OCI-LY1 (cell line): Measurements from ENCODE around the gene PKN2.

ENCODE experiments used
- H2AFZ ChIP-seq: fragments of 200-600 bp; sonication (generic), shearing (Covaris generic); 2 replicates; pipeline ENCODE4 v1.6.0; 2014; ENCODE audit warnings: antibody characterized with exemption, mild to moderate bottlenecking, low read length
- H3F3A ChIP-seq: fragments of 200-600 bp; sonication (generic), shearing (Covaris generic); 2 replicates; pipeline ENCODE4 v1.6.0; 2014; ENCODE audit warnings: mild to moderate bottlenecking, antibody characterized with exemption, low read length, moderate library complexity; ENCODE audit not compliant: insufficient read depth
- H3K27ac ChIP-seq: fragments of 200-600 bp; sonication (generic); 2 replicates; pipeline ENCODE4 v1.5.1; 2014; ENCODE audit warnings: low read length, mixed run types, mild to moderate bottlenecking, low read depth; ENCODE audit not compliant: poor library complexity, severe bottlenecking
- H3K27me3 ChIP-seq: fragments of 200-600 bp; sonication (generic); 2 replicates; pipeline ENCODE4 v1.6.0; 2014; ENCODE audit warnings: antibody characterized with exemption, mild to moderate bottlenecking, low read length, moderate library complexity; ENCODE audit not compliant: insufficient read depth
- H3K36me3 ChIP-seq: fragments of 200-600 bp; sonication (generic); 2 replicates; pipeline ENCODE4 v1.6.1; 2014; ENCODE audit warnings: mild to moderate bottlenecking, antibody characterized with exemption, low read length, moderate library complexity, mixed read lengths; ENCODE audit not compliant: insufficient read depth
- H3K4me1 ChIP-seq: fragments of 200-600 bp; sonication (generic); 2 replicates; pipeline ENCODE4 v1.5.1; 2014; ENCODE audit warnings: mild to moderate bottlenecking, low read length, moderate library complexity; ENCODE audit not compliant: insufficient read depth, severe bottlenecking
- H3K4me2 ChIP-seq: fragments of 200-600 bp; sonication (generic), shearing (Covaris generic); 2 replicates; pipeline ENCODE4 v1.6.1; 2014; ENCODE audit warnings: low read length
- H3K4me3 ChIP-seq: fragments of 200-600 bp; sonication (generic); 2 replicates; pipeline ENCODE4 v1.5.1; 2014; ENCODE audit warnings: low read length, low read depth, mild to moderate bottlenecking, mixed read lengths; ENCODE audit not compliant: poor library complexity, severe bottlenecking
- H3K79me2 ChIP-seq: fragments of 200-600 bp; shearing (Covaris generic); 2 replicates; pipeline ENCODE4 v1.6.1; 2016; ENCODE audit warnings: mixed run types, low read length, mixed read lengths; ENCODE audit not compliant: insufficient read depth
- H3K9ac ChIP-seq: fragments of 200-600 bp; sonication (generic), shearing (Covaris generic); 2 replicates; pipeline ENCODE4 v1.6.1; 2014; ENCODE audit warnings: mild to moderate bottlenecking, low read length, mixed read lengths
- H3K9me2 ChIP-seq: fragments of 200-600 bp; sonication (generic), shearing (Covaris generic); 2 replicates; pipeline ENCODE4 v1.6.1; 2014; ENCODE audit warnings: low read depth, mild to moderate bottlenecking, low read length, mixed read lengths
- H3K9me3 ChIP-seq: fragments of 200-600 bp; shearing (Covaris generic); 2 replicates; pipeline ENCODE4 v1.6.1; 2014; ENCODE audit warnings: low read length, mixed read lengths
- H4K20me1 ChIP-seq: fragments of 200-600 bp; sonication (generic), shearing (Covaris generic); 2 replicates; pipeline ENCODE4 v1.6.0; 2016; ENCODE audit warnings: mild to moderate bottlenecking, low read length; ENCODE audit not compliant: insufficient read depth
- CTCF ChIP-seq: fragments of 200-600 bp; sonication (generic), shearing (Covaris generic); IDR thresholded peaks from 2 replicates; pipeline ENCODE4 v1.5.1; 2017; ENCODE audit warnings: mild to moderate bottlenecking, antibody characterized with exemption, low read length, moderate library complexity, mixed read lengths
- EZH2 ChIP-seq: fragments of 200-600 bp; sonication (generic), shearing (Covaris generic); IDR thresholded peaks from 2 replicates; pipeline ENCODE4 v1.8.0; 2017; ENCODE audit warnings: borderline replicate concordance, mixed run types, mild to moderate bottlenecking, antibody characterized with exemption, low read length, moderate library complexity, mixed read lengths

The PKN2 gene

DNA sequence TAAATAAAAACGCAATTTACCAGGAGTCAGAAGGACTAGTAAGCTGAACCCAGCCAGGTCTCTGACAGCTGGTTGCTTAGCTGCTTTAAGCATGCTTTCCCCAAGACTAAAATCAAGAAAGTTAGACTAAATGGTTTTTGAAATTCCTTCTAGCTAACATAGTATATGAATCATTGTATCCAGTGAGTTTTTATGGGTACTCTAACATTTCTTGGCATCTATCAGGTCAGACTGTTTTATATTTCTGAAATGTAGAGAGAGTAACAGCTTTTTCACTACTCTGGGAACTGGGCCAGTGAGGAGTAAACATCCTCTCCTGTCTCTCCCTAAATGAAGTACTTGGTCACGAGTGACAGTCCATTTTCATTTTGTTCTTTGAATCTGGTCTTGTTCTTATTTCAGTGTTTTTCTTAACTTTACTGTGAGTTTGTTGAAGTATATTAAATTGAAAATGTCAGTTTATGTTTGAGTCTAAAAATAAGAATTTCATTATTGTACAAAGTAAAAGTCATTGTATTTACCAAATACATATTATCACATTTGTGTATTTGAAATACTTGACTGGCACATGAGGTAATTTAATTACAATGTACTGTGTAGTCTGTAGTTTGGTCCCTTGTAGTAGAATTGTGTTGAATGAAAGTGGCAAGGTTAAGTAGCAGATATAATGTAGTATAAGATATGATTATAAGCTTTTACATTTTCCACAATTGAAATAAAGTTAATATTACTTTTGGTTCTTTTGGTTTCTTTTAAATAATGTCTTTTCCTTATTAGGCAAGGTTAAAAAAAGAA lies 47.6 kb downstream of the PKN2 start:
- Histone ChIP-seq H3K79me2 (peaks cover 68% of the 10 kb centered on the region), H3K9me2 (no peaks in the 10 kb centered on the region), H3K9me3 (0 out of 2 replicates have a peak, but pooled peaks cover 15% of the 10 kb centered on the region), H3K4me1 (peaks cover 6% of the 10 kb centered on the region), H3K4me3 (no peak overlapping the region), H4K20me1 (no peaks in the 10 kb centered on the region), H3K9ac (no peak overlapping the region), H3K4me2 (no peak overlapping the region), H3F3A (no peaks in the 10 kb centered on the region), H3K27ac (no peak overlapping the region), H3K27me3 (no peaks in the 10 kb centered on the region), H3K36me3 (peaks cover 14% of the 10 kb centered on the region), H2AFZ (no peak overlapping the region)
- TF ChIP-seq CTCF (no peak), EZH2 (no peak)

- Histone ChIP-seq H3K4me3 (no peak overlapping the region), H3K36me3 (peaks cover 4% of the 10 kb centered on the region; the same call in 1 of the 2 replicates), H3K9ac (no peak overlapping the region), H2AFZ (no peak overlapping the region), H3K4me1 (peaks cover 6% of the 10 kb centered on the region), H3F3A (no peaks in the 10 kb centered on the region), H3K79me2 (peaks cover 64% of the 10 kb centered on the region), H3K4me2 (no peak overlapping the region), H3K9me2 (no peaks in the 10 kb centered on the region), H4K20me1 (no peaks in the 10 kb centered on the region), H3K27ac (no peak overlapping the region), H3K9me3 (0 out of 2 replicates have a peak, but pooled peaks cover 15% of the 10 kb centered on the region), H3K27me3 (no peaks in the 10 kb centered on the region)
- TF ChIP-seq CTCF = no peak
- no peak for TF ChIP-seq EZH2
Observed at GRCh38 chr1:88735382-88735781, 51.3 kb downstream of the PKN2 start.

DNA sequence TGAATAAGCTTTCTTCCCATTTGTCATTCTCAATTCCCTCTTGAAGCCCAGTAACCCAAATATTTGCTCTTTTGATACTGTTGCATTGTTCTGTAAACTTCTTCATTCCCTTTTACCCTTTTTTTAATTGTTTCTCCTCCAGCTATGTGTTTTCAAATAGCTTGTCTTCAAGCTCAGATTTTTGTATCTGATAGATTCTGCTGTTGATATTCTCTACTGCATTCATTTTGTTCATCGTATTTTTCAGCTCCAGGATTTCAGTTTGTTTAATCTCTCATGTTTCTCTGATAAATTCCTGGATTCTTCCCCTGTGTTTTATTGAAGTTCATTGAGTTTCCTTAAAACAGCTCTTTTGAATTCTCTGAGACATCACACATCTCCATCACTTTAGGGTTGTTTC lies 51.8 kb downstream of the PKN2 start:
- H3K79me2 ChIP-seq = peaks cover 62% of the 10 kb centered on the region
- TF ChIP-seq CTCF (no peak), EZH2 (no peak)
- H3K9me2 ChIP-seq = no peaks in the 10 kb centered on the region
- no peaks in the 10 kb centered on the region for H4K20me1 ChIP-seq
- H3K27me3 ChIP-seq = no peaks in the 10 kb centered on the region
- no peaks in the 10 kb centered on the region for H3F3A ChIP-seq
- H2AFZ ChIP-seq = no peak overlapping the region
- no peak overlapping the region for H3K27ac ChIP-seq
- H3K4me3 ChIP-seq = no peak overlapping the region
- H3K4me1 ChIP-seq = peaks cover 6% of the 10 kb centered on the region
- 0 out of 2 replicates have a peak, but pooled peaks cover 15% of the 10 kb centered on the region for H3K9me3 ChIP-seq
- no peak overlapping the region for H3K4me2 ChIP-seq
- H3K9ac ChIP-seq = no peak overlapping the region
- peaks cover 4% of the 10 kb centered on the region; the same call in 1 of the 2 replicates for H3K36me3 ChIP-seq
